CD4-positive, alpha-beta T cell (primary cell): Measurements from ENCODE around the gene ORC3. TPM values are rescaled to one million over a fixed set of nuclear protein-coding genes. Genes with fewer than 3 reads are reported as not detected.
"Not testable (repeated sequence)": the region's sequence is repeated elsewhere in the genome, so short reads cannot be mapped to it uniquely, and the experiment has no call there.

Experiments used
- ATAC-seq: fragments of 200-7000 bp; cut with Tn5 transposase; one replicate; pipeline ENCODE4 v1.10.0; 2022; ENCODE audit warnings: mild to moderate bottlenecking; ENCODE audit not compliant: poor library complexity
- CTCF ChIA-PET: fragments of 350-600 bp; sonication (Branson Sonifier 250); formaldehyde crosslinking; loops from one replicate; lab custom pipeline; 2021; ENCODE audit warnings: antibody characterized with exemption, inconsistent platforms; lab: Charles Lee
- POLR2A ChIA-PET: fragments of 350-600 bp; sonication (Branson Sonifier 250); formaldehyde crosslinking; loops from one replicate; lab custom pipeline; 2021; ENCODE audit warnings: antibody characterized with exemption, inconsistent platforms; lab: Charles Lee
- DNase-seq, 14 experiments: peaks; one replicate each; pipeline ENCODE4 v3.0.0-alpha.2; 2013 to 2020; ENCODE audit warnings: mixed read lengths in 2 of 14
- H3K27ac ChIP-seq, 2 donors: one replicate each; pipeline versions ENCODE4 v1.5.1 to v1.7.0; 2013; ENCODE audit warnings: low read length in 2 of 2, low read depth in 1 of 2, mild to moderate bottlenecking in 1 of 2
- H3K27me3 ChIP-seq, 2 experiments: 1 replicate in 1 of 2; 2 replicates in 1 of 2; pipeline versions ENCODE4 v1.6.1 to v1.7.0; 2013; ENCODE audit warnings: low read length in 2 of 2, control low read depth in 1 of 2, mild to moderate bottlenecking in 1 of 2, moderate library complexity in 1 of 2; ENCODE audit not compliant: insufficient read depth in 2 of 2, control insufficient read depth in 1 of 2
- H3K36me3 ChIP-seq: one replicate; pipeline ENCODE4 v1.6.1; 2013; ENCODE audit warnings: low read length, control low read depth; ENCODE audit not compliant: insufficient read depth
- H3K4me1 ChIP-seq: one replicate; pipeline ENCODE4 v1.6.1; 2013; ENCODE audit warnings: low read length, control low read depth; ENCODE audit not compliant: insufficient read depth
- H3K4me3 ChIP-seq: one replicate; pipeline ENCODE4 v1.5.1; 2013; ENCODE audit warnings: mild to moderate bottlenecking, low read length, moderate library complexity
- H3K9me3 ChIP-seq, 2 experiments: 1 replicate in 1 of 2; 2 replicates in 1 of 2; pipeline versions ENCODE4 v1.6.1 to v1.7.0; 2013; ENCODE audit warnings: low read length in 2 of 2, mild to moderate bottlenecking in 2 of 2, control low read depth in 1 of 2, moderate library complexity in 1 of 2; ENCODE audit not compliant: control insufficient read depth in 1 of 2, insufficient read depth in 1 of 2
- H3K27ac Mint-ChIP-seq: one replicate; pipeline ENCODE4 v1.8.0; 2020; ENCODE audit warnings: mixed read lengths
- H3K27me3 Mint-ChIP-seq: one replicate; pipeline ENCODE4 v1.8.0; 2021; ENCODE audit warnings: mixed read lengths
- H3K36me3 Mint-ChIP-seq: one replicate; pipeline ENCODE4 v1.8.0; 2021; ENCODE audit warnings: low read depth, mixed read lengths
- H3K4me1 Mint-ChIP-seq: one replicate; pipeline ENCODE4 v1.8.0; 2021; ENCODE audit warnings: low read depth, mixed read lengths
- H3K4me3 Mint-ChIP-seq: one replicate; pipeline ENCODE4 v1.8.0; 2020; ENCODE audit warnings: mild to moderate bottlenecking, mixed read lengths
- H3K9me3 Mint-ChIP-seq: one replicate; pipeline ENCODE4 v1.8.0; 2020; ENCODE audit warnings: mixed read lengths
- CTCF ChIP-seq: fragments of 200-600 bp; IDR thresholded peaks from one replicate; pipeline ENCODE4 v1.8.0; 2022; ENCODE audit warnings: antibody characterized with exemption, mild to moderate bottlenecking
- intact Hi-C, 2 experiments: fragments of 100-400 bp; cut with DNase I in 1 of 2; cut with micrococcal nuclease in 1 of 2; formaldehyde crosslinking; loops; one replicate each; pipeline versions ENCODE4 v1.15.1 to v1.9.0; 2023 to 2025; cut with DNase I, micrococcal nuclease
- total RNA-seq, 174 experiments: library from RNA in 2 of 174; stranded (reverse) in 2 of 174; gene quantifications; one replicate each; pipeline ENCODE4 v1.2.3 and lab custom pipeline; 2021 to 2026

ORC3 gene
- total RNA-seq, 2 experiments from 2014 or later: 12.1 to 12.9 TPM

- DNase-seq (no peak), ATAC-seq (no peak)
- Mint-ChIP-seq H3K4me1 (peaks cover 80% of the 10 kb centered on the region), H3K27ac (peak overlapping the region; percentile 62), H3K9me3 (no peaks in the 10 kb centered on the region), H3K27me3 (no peaks in the 10 kb centered on the region), H3K4me3 (no peak overlapping the region), H3K36me3 (peaks cover 53% of the 10 kb centered on the region)
- CTCF ChIA-PET: interaction anchor here (1.2 kb wide), 1 partner anchor 19 kb away, joined by 3 read pairs; no protein-coding TSS in a partner anchor
- peaks cover 28% of the 10 kb centered on the region for H3K4me1 ChIP-seq
- intact Hi-C loops: no loop called here
- TF ChIP-seq CTCF: no peak
- no peak overlapping the region for H3K27ac ChIP-seq
- POLR2A ChIA-PET: interaction anchor here (1.6 to 2.6 kb wide), 2 partner anchors 16 to 18 kb away, joined by 8 to 10 read pairs; partner anchors contain the start of gene AKIRIN2
- no peaks in the 10 kb centered on the region for H3K9me3 ChIP-seq
- peaks cover 29% of the 10 kb centered on the region for H3K36me3 ChIP-seq
- no peak overlapping the region for H3K4me3 ChIP-seq
- no peaks in the 10 kb centered on the region for H3K27me3 ChIP-seq
These were observed 94.0 kb downstream of the ORC3 start for GRCh38 chr6:87683890-87684289.

- Histone ChIP-seq H3K4me1 (peaks cover 34% of the 10 kb centered on the region), H3K27ac (no peak overlapping the region), H3K36me3 (peaks cover 20% of the 10 kb centered on the region), H3K27me3 (no peaks in the 10 kb centered on the region), H3K9me3 (no peaks in the 10 kb centered on the region), H3K4me3 (no peak overlapping the region)
- peak overlapping the region; percentile 62 for H3K27ac Mint-ChIP-seq
- no peak overlapping the region for H3K4me3 Mint-ChIP-seq
- intact Hi-C loops: no loop called here
- POLR2A ChIA-PET: interaction anchor here (0.6 to 2.6 kb wide), 4 partner anchors 8 to 181 kb away, joined by 3 to 10 read pairs (median 6); partner anchors contain the start of gene AKIRIN2
- CTCF ChIA-PET: no interaction called here
- peaks cover 47% of the 10 kb centered on the region for H3K36me3 Mint-ChIP-seq
- no peaks in the 10 kb centered on the region for H3K27me3 Mint-ChIP-seq
- H3K9me3 Mint-ChIP-seq: no peaks in the 10 kb centered on the region
- TF ChIP-seq CTCF: no peak
- DNase-seq: no peak
- peaks cover 73% of the 10 kb centered on the region for H3K4me1 Mint-ChIP-seq
- no peak for ATAC-seq
These were observed 95.1 kb downstream of the ORC3 start for GRCh38 chr6:87684895-87685654.

GRCh38 chr6:87686636-87687205 is 96.8 kb downstream of the ORC3 start:
- H3K27me3 Mint-ChIP-seq, H3K9me3 Mint-ChIP-seq, H3K27ac ChIP-seq, H3K9me3 ChIP-seq, ATAC-seq, DNase-seq, H3K36me3 ChIP-seq, intact Hi-C loops, H3K27me3 ChIP-seq, H3K4me3 ChIP-seq: not testable (repeated sequence)
- CTCF ChIA-PET: interaction anchor here (1.0 kb wide), 1 partner anchor 33 kb away, joined by 3 read pairs; no protein-coding TSS in a partner anchor
- POLR2A ChIA-PET: interaction anchor here (1.2 kb wide), 1 partner anchor 15 kb away, joined by 7 read pairs; the partner anchor contains the start of gene AKIRIN2
- peaks cover 36% of the 10 kb centered on the region for H3K4me1 ChIP-seq
- Mint-ChIP-seq H3K4me1 (peaks cover 81% of the 10 kb centered on the region), H3K36me3 (peaks cover 41% of the 10 kb centered on the region), H3K4me3 (peak overlapping the region; percentile 15), H3K27ac (peak overlapping the region; percentile 62)
